Endothelial cell of umbilical vein (primary cell): ENCODE data around the gene FBXL12. TPM values are rescaled to one million over a fixed set of nuclear protein-coding genes. Genes with fewer than 3 reads are reported as not detected.

Source experiments
- BruUV-seq: library from RNA; stranded (reverse); fragments of 400-500 nt; replicated peaks from 2 replicates; lab custom pipeline; 2021; lab: Mats Ljungman, UMichigan
- CTCF ChIA-PET: fragments of 300-600, 350-600 bp; sonication (Branson Sonifier 250); formaldehyde crosslinking; loops from one replicate; lab custom pipeline; 2021; ENCODE audit warnings: antibody characterized with exemption, inconsistent platforms; lab: Charles Lee
- POLR2A ChIA-PET: fragments of 300-600, 350-600 bp; sonication (Branson Sonifier 250); formaldehyde crosslinking; loops from one replicate; lab custom pipeline; 2021; ENCODE audit warnings: antibody characterized with exemption, inconsistent platforms; lab: Charles Lee
- DNase-seq: peaks from one replicate; pipeline ENCODE4 v3.0.0-alpha.2; 2011; ENCODE audit warnings: low read depth, low spot score
- FAIRE-seq: peaks from 2 replicates; lab custom pipeline; 2011; peaks lifted over from hg19 to GRCh38; lab: Jason Lieb, UNC
- H2AFZ ChIP-seq: 2 replicates; pipeline ENCODE4 v1.6.0; 2012; ENCODE audit warnings: low read depth, low read length, control low read depth, inconsistent platforms
- H3K27ac ChIP-seq: 2 replicates; pipeline ENCODE4 v1.5.1; 2011; ENCODE audit warnings: low read depth, mild to moderate bottlenecking, control low read depth, low read length, moderate library complexity; ENCODE audit not compliant: insufficient read depth
- H3K27me3 ChIP-seq, 2 experiments: 2 replicates each; pipeline versions ENCODE4 v1.6.0 to v1.6.1; 2011; ENCODE audit warnings: low read length in 2 of 2, mixed read lengths in 1 of 2; ENCODE audit not compliant: control insufficient read depth in 2 of 2, insufficient read depth in 2 of 2
- H3K36me3 ChIP-seq, 2 experiments: 2 replicates in 1 of 2; 3 replicates in 1 of 2; pipeline ENCODE4 v1.5.1; 2011; ENCODE audit warnings: low read length in 2 of 2, mild to moderate bottlenecking in 1 of 2, moderate library complexity in 1 of 2; ENCODE audit not compliant: control insufficient read depth in 2 of 2, insufficient read depth in 2 of 2; ENCODE audit errors: extremely low read depth in 1 of 2
- H3K4me1 ChIP-seq: 3 replicates; pipeline ENCODE4 v1.5.1; 2011; ENCODE audit warnings: mild to moderate bottlenecking, low read length; ENCODE audit not compliant: control insufficient read depth, insufficient read depth; ENCODE audit errors: extremely low read depth
- H3K4me2 ChIP-seq: 2 replicates; pipeline ENCODE4 v1.6.1; 2011; ENCODE audit warnings: low read length, control low read depth, mixed read lengths; ENCODE audit not compliant: insufficient read depth
- H3K4me3 ChIP-seq, 3 experiments: fragments of 200-600 bp in 1 of 3; sonication (generic), shearing (Covaris generic) in 1 of 3; replicated peaks in 1 of 3; 2 replicates each; pipeline ENCODE4 v1.5.1; 2011 to 2016; ENCODE audit warnings: control low read depth in 3 of 3, low read length in 3 of 3, mild to moderate bottlenecking in 2 of 3, inconsistent platforms in 1 of 3, low read depth in 1 of 3, moderate library complexity in 1 of 3; ENCODE audit not compliant: insufficient read depth in 1 of 3
- H3K79me2 ChIP-seq: 2 replicates; pipeline ENCODE4 v1.6.0; 2012; ENCODE audit warnings: low read length, inconsistent platforms; ENCODE audit not compliant: control insufficient read depth, insufficient read depth
- H3K9ac ChIP-seq: replicated peaks from 2 replicates; pipeline ENCODE3; 2011; ENCODE audit warnings: low read length, control low read depth; ENCODE audit not compliant: insufficient read depth; ENCODE audit errors: extremely low read depth
- H3K9me1 ChIP-seq: replicated peaks from 3 replicates; pipeline ENCODE4 v1.6.0; 2011; ENCODE audit warnings: mild to moderate bottlenecking, low read length; ENCODE audit not compliant: control insufficient read depth, insufficient read depth; ENCODE audit errors: extremely low read depth
- H3K9me3 ChIP-seq: replicated peaks from 2 replicates; pipeline ENCODE4 v1.5.1; 2012; ENCODE audit warnings: low read length, inconsistent platforms; ENCODE audit not compliant: control insufficient read depth, insufficient read depth
- H4K20me1 ChIP-seq: replicated peaks from 2 replicates; pipeline ENCODE3; 2011; ENCODE audit warnings: mild to moderate bottlenecking, low read length; ENCODE audit not compliant: control insufficient read depth, insufficient read depth; ENCODE audit errors: extremely low read depth
- CTCF ChIP-seq, 2 donors: IDR thresholded peaks; 1 replicate in 1 of 2; 2 replicates in 1 of 2; pipeline ENCODE4 v1.5.1; 2011; ENCODE audit warnings: low read length in 2 of 2, mild to moderate bottlenecking in 2 of 2, moderate library complexity in 2 of 2, control low read depth in 1 of 2, inconsistent platforms in 1 of 2, low read depth in 1 of 2; ENCODE audit not compliant: insufficient read depth in 1 of 2; ENCODE audit errors: extremely low read depth in 1 of 2
- EZH2 ChIP-seq: IDR thresholded peaks from 2 replicates; pipeline ENCODE4 v1.6.1; 2012; ENCODE audit warnings: borderline replicate concordance, low read depth, mild to moderate bottlenecking, moderate library complexity, low read length, inconsistent platforms; ENCODE audit not compliant: severe bottlenecking
- FOS ChIP-seq: IDR thresholded peaks from 2 replicates; pipeline ENCODE4 v1.6.1; 2011; ENCODE audit warnings: mild to moderate bottlenecking, low read length, moderate library complexity, borderline replicate concordance; ENCODE audit not compliant: insufficient read depth
- GATA2 ChIP-seq: IDR thresholded peaks from 2 replicates; pipeline ENCODE4 v1.7.0; 2011; ENCODE audit warnings: low read depth, mild to moderate bottlenecking, moderate library complexity, mixed read lengths, low read length; ENCODE audit not compliant: insufficient read length, insufficient read depth
- JUN ChIP-seq: IDR thresholded peaks from 2 replicates; pipeline ENCODE4 v1.6.1; 2011; ENCODE audit warnings: borderline replicate concordance, low read depth; ENCODE audit not compliant: insufficient read length, insufficient read depth
- MAX ChIP-seq: IDR thresholded peaks from 2 replicates; pipeline ENCODE4 v1.6.1; 2011; ENCODE audit not compliant: insufficient read depth, insufficient read length
- MYC ChIP-seq: IDR thresholded peaks from one replicate; pipeline ENCODE4 v1.6.1; 2011; ENCODE audit warnings: mild to moderate bottlenecking, low read depth, low read length
- POLR2A ChIP-seq: IDR thresholded peaks from 2 replicates; pipeline ENCODE4 v1.6.1; 2012; ENCODE audit warnings: low read depth, mild to moderate bottlenecking, control low read depth, low read length
- POLR2AphosphoS5 ChIP-seq: IDR thresholded peaks from 2 replicates; pipeline ENCODE4 v1.6.1; 2012; ENCODE audit warnings: low read depth, mild to moderate bottlenecking, control low read depth, low read length, moderate library complexity; ENCODE audit not compliant: insufficient read depth
- dilution Hi-C: fragments of 300-500 bp; cut with MboI; formaldehyde crosslinking; loops from one replicate; pipeline ENCODE4 v1.15.0; 2019; ENCODE audit warnings: low sequenced_read_pairs; ENCODE audit not compliant: extremely low pct_ligation_motif_present
- intact Hi-C: fragments of 100-400 bp; cut with micrococcal nuclease; formaldehyde crosslinking; loops from one replicate; pipeline ENCODE4 v1.10.0; 2022
- polyA plus RNA-seq, 4 experiments: library from polyadenylated mRNA; depleted of rRNA in 3 of 4; stranded (reverse) in 3 of 4; unstranded in 1 of 4; fragments of >200 nt; gene quantifications; 2 replicates each; pipeline versions ENCODE4 v1.2.1 to v1.2.3, GENCODE V29; 2011 to 2012; ENCODE audit warnings: missing spikeins in 1 of 4
- total RNA-seq: library from RNA; stranded (reverse); gene quantifications from 2 replicates; pipeline ENCODE4 v1.2.3, GENCODE V29; 2021

The FBXL12 gene
- total and polyA plus RNA-seq, 2 donors (not counting 3 experiments of a cell fraction or from before 2014, with no cell fraction given), result 26.9 to 33.3 TPM

GRCh38 chr19:9838324-9838723, 19.4 kb upstream of the FBXL12 start:
- no peaks in the 10 kb centered on the region for H3K9me1 ChIP-seq
- FAIRE-seq (no peak), DNase-seq (no peak)
- H3K4me2 ChIP-seq, result no peak overlapping the region
- ChIA-PET POLR2A (no interaction called here), CTCF (interaction anchor here (1.0 kb wide), 1 partner anchor 1197 kb away, joined by 3 read pairs; no protein-coding TSS in a partner anchor)
- BruUV-seq, result no TSS peak
- no peaks in the 10 kb centered on the region for H3K27me3 ChIP-seq
- no peak overlapping the region for H3K27ac ChIP-seq
- H3K79me2 ChIP-seq, result peaks cover 14% of the 10 kb centered on the region
- no peaks in the 10 kb centered on the region for H4K20me1 ChIP-seq
- H3K4me1 ChIP-seq, result peaks cover 9% of the 10 kb centered on the region
- H3K4me3 ChIP-seq, result no peak overlapping the region
- intact Hi-C loops, result no loop called here
- no peak for TF ChIP-seq GATA2
- TF ChIP-seq EZH2, result no peak
- TF ChIP-seq JUN, result no peak
- TF ChIP-seq CTCF (IDR thresholded peaks at IDR 0.05; ENCODE audit: extremely low read depth in 1 of 2, insufficient read depth in 1 of 2, low read depth in 1 of 2, low read length in 2 of 2), result no peak
- no peak for TF ChIP-seq MAX
- no peak for TF ChIP-seq POLR2AphosphoS5
- no peak for TF ChIP-seq POLR2A
- no peak for TF ChIP-seq FOS
- no peak for TF ChIP-seq MYC
- H3K9ac ChIP-seq, result no peak overlapping the region
- no peak overlapping the region for H2AFZ ChIP-seq
- peaks cover 3 to 25% of the 10 kb centered on the region in 2 experiments for H3K36me3 ChIP-seq
- H3K9me3 ChIP-seq, result no peaks in the 10 kb centered on the region
- dilution Hi-C loops, result no loop called here
